Measurements from ENCODE around the gene RHOBTB3. TPM values are rescaled to one million over a fixed set of nuclear protein-coding genes. Genes with fewer than 3 reads are reported as not detected.

The RHOBTB3 gene
- total RNA-seq, 1 experiment from 2014 or later = 6.8 TPM

- Histone ChIP-seq H3K27me3 (ENCODE audit: insufficient read depth, low read length) (peaks cover 5% of the 10 kb centered on the region; the same call in 1 of the 2 replicates), H3K4me1 (ENCODE audit: insufficient read depth, low read length) (no peaks in the 10 kb centered on the region), H2BK120ac (ENCODE audit: low read depth, low read length, poor library complexity, severe bottlenecking) (no peak overlapping the region), H2AFZ (ENCODE audit: low read length) (no peak overlapping the region), H3K27ac (ENCODE audit: insufficient read length, low read depth, low read length) (no peak overlapping the region), H3K4me2 (ENCODE audit: insufficient read depth, insufficient read length, low read length) (no peak overlapping the region), H4K8ac (replicated peaks; ENCODE audit: insufficient read length, low read depth, low read length) (no peak overlapping the region), H3K18ac (ENCODE audit: insufficient read length, low read depth, low read length) (no peak overlapping the region), H4K20me1 (ENCODE audit: control insufficient read depth, insufficient read depth, insufficient read length) (no peaks in the 10 kb centered on the region), H2BK12ac (ENCODE audit: insufficient read length, low read depth, low read length) (no peak overlapping the region), H3K79me2 (ENCODE audit: insufficient read depth, low read length) (no peaks in the 10 kb centered on the region), H4K5ac (ENCODE audit: insufficient read length, low read depth, low read length) (no peak overlapping the region), H3K23ac (ENCODE audit: insufficient read length, low read depth, low read length) (no peak overlapping the region), H2AK5ac (ENCODE audit: insufficient read length, low read length) (no peak overlapping the region), H3K79me1 (ENCODE audit: insufficient read depth, low read depth, low read length, poor library complexity, severe bottlenecking) (no peaks in the 10 kb centered on the region), H3K9ac (ENCODE audit: extremely low read depth, insufficient read length, low read length) (no peak overlapping the region), H2BK5ac (ENCODE audit: insufficient read length, low read length) (no peak overlapping the region), H3K4ac (ENCODE audit: low read depth, low read length) (no peak overlapping the region), H3K23me2 (ENCODE audit: insufficient read length, low read depth, low read length, poor library complexity, severe bottlenecking) (peaks cover 13% of the 10 kb centered on the region), H2BK20ac (ENCODE audit: low read depth, low read length, poor library complexity, severe bottlenecking) (no peak overlapping the region), H3T11ph (ENCODE audit: low read length) (no peak overlapping the region), H2BK15ac (ENCODE audit: low read depth, low read length) (no peak overlapping the region), H3K56ac (ENCODE audit: insufficient read length, low read depth, low read length) (no peak overlapping the region), H3K9me3 (ENCODE audit: control insufficient read depth, low read depth, low read length) (no peaks in the 10 kb centered on the region), H3K14ac (ENCODE audit: insufficient read depth, low read length) (no peak overlapping the region), H4K91ac (ENCODE audit: insufficient read length, low read depth, low read length) (no peak overlapping the region)
- Mint-ChIP-seq H3K27me3 (ENCODE audit: low read depth) (peaks cover 50% of the 10 kb centered on the region), H3K4me1 (peaks cover 15% of the 10 kb centered on the region in 2 experiments), H3K36me3 (ENCODE audit: insufficient read depth in 1 of 3, low read depth in 3 of 3) (no peaks in the 10 kb centered on the region; a peak in 1 of 7 replicates), H3K9me3 (no peaks in the 10 kb centered on the region), H3K27ac (no peak overlapping the region), H3K4me3 (no peak overlapping the region)
- no peak for DNase-seq
- no peak for TF ChIP-seq CTCF (conservative IDR thresholded peaks at IDR 0.05)
- WGBS (ENCODE audit: extremely low coverage, insufficient read length, low lambda C conversion rate) = no CpG with 5 or more reads among the region's 2 CpGs
Observed at GRCh38 chr5:95734906-95735305, 3.8 kb downstream of the RHOBTB3 start.
